Measurements from ENCODE around the gene PATL2. TPM values are rescaled to one million over a fixed set of nuclear protein-coding genes. Genes with fewer than 3 reads are reported as not detected.
A peak's percentile ranks its signal among the peaks of the same experiment; 100 is the strongest.

The PATL2 gene
- total RNA-seq, 1 experiment from 2014 or later, result 1.2 TPM

- Histone ChIP-seq H3K27me3 (replicated peaks; ENCODE audit: insufficient read depth, low read depth, low read length, poor library complexity) (no peaks in the 10 kb centered on the region), H3K4me3 (ENCODE audit: low read depth, low read length, poor library complexity, severe bottlenecking) (no peak overlapping the region), H3K4me1 (ENCODE audit: insufficient read depth, low read length, poor library complexity, severe bottlenecking) (peaks cover 22% of the 10 kb centered on the region), H3K9me3 (ENCODE audit: low read depth, low read length, poor library complexity, severe bottlenecking) (no peaks in the 10 kb centered on the region), H3K36me3 (ENCODE audit: insufficient read depth, low read length, poor library complexity, severe bottlenecking) (peaks cover 47% of the 10 kb centered on the region), H3K27ac (ENCODE audit: low read depth, low read length, poor library complexity, severe bottlenecking) (peak overlapping the region; percentile 27)
- no peak for TF ChIP-seq EZH2 (IDR thresholded peaks at IDR 0.05; ENCODE audit: borderline replicate concordance, low read depth, low read length, poor library complexity, severe bottlenecking)
- TF ChIP-seq, protein P1, sequence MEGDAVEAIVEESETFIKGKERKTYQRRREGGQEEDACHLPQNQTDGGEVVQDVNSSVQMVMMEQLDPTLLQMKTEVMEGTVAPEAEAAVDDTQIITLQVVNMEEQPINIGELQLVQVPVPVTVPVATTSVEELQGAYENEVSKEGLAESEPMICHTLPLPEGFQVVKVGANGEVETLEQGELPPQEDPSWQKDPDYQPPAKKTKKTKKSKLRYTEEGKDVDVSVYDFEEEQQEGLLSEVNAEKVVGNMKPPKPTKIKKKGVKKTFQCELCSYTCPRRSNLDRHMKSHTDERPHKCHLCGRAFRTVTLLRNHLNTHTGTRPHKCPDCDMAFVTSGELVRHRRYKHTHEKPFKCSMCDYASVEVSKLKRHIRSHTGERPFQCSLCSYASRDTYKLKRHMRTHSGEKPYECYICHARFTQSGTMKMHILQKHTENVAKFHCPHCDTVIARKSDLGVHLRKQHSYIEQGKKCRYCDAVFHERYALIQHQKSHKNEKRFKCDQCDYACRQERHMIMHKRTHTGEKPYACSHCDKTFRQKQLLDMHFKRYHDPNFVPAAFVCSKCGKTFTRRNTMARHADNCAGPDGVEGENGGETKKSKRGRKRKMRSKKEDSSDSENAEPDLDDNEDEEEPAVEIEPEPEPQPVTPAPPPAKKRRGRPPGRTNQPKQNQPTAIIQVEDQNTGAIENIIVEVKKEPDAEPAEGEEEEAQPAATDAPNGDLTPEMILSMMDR (conservative IDR thresholded peaks at IDR 0.05; ENCODE audit: low read depth, low read length), result no peak
- no peak for DNase-seq (ENCODE audit: low spot score)
- intact Hi-C loops (cut with micrococcal nuclease; ENCODE audit: unreplicated experiment), result no loop called here
- BruUV-seq (replicated peaks), result no TSS peak
- POLR2A ChIA-PET (ENCODE audit: low non-redundant PET), result no interaction called here
- CTCF ChIA-PET, result no interaction called here
Measured at GRCh38 chr15:44719293-44719999, 8.3 kb upstream of the PATL2 start.

- H3K27me3 ChIP-seq (replicated peaks; ENCODE audit: insufficient read depth, low read depth, low read length, poor library complexity), result no peaks in the 10 kb centered on the region
- CTCF ChIA-PET, result no interaction called here
- H3K27ac ChIP-seq (ENCODE audit: low read depth, low read length, poor library complexity, severe bottlenecking), result peak overlapping the region; percentile 27
- intact Hi-C loops (cut with micrococcal nuclease; ENCODE audit: unreplicated experiment), result no loop called here
- TF ChIP-seq EZH2 (IDR thresholded peaks at IDR 0.05; ENCODE audit: borderline replicate concordance, low read depth, low read length, poor library complexity, severe bottlenecking), result no peak
- TF ChIP-seq, protein P1 (conservative IDR thresholded peaks at IDR 0.05; ENCODE audit: low read depth, low read length), result no peak
- DNase-seq (ENCODE audit: low spot score), result no peak
- H3K36me3 ChIP-seq (ENCODE audit: insufficient read depth, low read length, poor library complexity, severe bottlenecking), result peaks cover 51% of the 10 kb centered on the region
- H3K4me3 ChIP-seq (ENCODE audit: low read depth, low read length, poor library complexity, severe bottlenecking), result no peak overlapping the region
- H3K4me1 ChIP-seq (ENCODE audit: insufficient read depth, low read length, poor library complexity, severe bottlenecking), result peaks cover 27% of the 10 kb centered on the region
- BruUV-seq (replicated peaks), result no TSS peak
- no peaks in the 10 kb centered on the region for H3K9me3 ChIP-seq (ENCODE audit: low read depth, low read length, poor library complexity, severe bottlenecking)
- POLR2A ChIA-PET (ENCODE audit: low non-redundant PET), result no interaction called here
Measured at GRCh38 chr15:44718927-44719292, 7.8 kb upstream of the PATL2 start.

GRCh38 chr15:44718180-44718926, 7.2 kb upstream of the PATL2 start:
- no peaks in the 10 kb centered on the region for H3K9me3 ChIP-seq (ENCODE audit: low read depth, low read length, poor library complexity, severe bottlenecking)
- no peak for TF ChIP-seq EZH2 (IDR thresholded peaks at IDR 0.05; ENCODE audit: borderline replicate concordance, low read depth, low read length, poor library complexity, severe bottlenecking)
- TF ChIP-seq, protein P1 (conservative IDR thresholded peaks at IDR 0.05; ENCODE audit: low read depth, low read length), result no peak
- no peak overlapping the region for H3K4me3 ChIP-seq (ENCODE audit: low read depth, low read length, poor library complexity, severe bottlenecking)
- H3K27me3 ChIP-seq (replicated peaks; ENCODE audit: insufficient read depth, low read depth, low read length, poor library complexity), result no peaks in the 10 kb centered on the region
- CTCF ChIA-PET, result no interaction called here
- POLR2A ChIA-PET (ENCODE audit: low non-redundant PET), result no interaction called here
- intact Hi-C loops (cut with micrococcal nuclease; ENCODE audit: unreplicated experiment), result no loop called here
- DNase-seq (ENCODE audit: low spot score), result no peak
- no TSS peak for BruUV-seq (replicated peaks)
- H3K36me3 ChIP-seq (ENCODE audit: insufficient read depth, low read length, poor library complexity, severe bottlenecking), result peaks cover 52% of the 10 kb centered on the region
- peaks cover 33% of the 10 kb centered on the region for H3K4me1 ChIP-seq (ENCODE audit: insufficient read depth, low read length, poor library complexity, severe bottlenecking)
- peak overlapping the region; percentile 27 for H3K27ac ChIP-seq (ENCODE audit: low read depth, low read length, poor library complexity, severe bottlenecking)
